ENCODE results near the gene PLOD3. TPM values are rescaled to one million over a fixed set of nuclear protein-coding genes. Genes with fewer than 3 reads are reported as not detected.
A peak's percentile ranks its signal among the peaks of the same experiment; 100 is the strongest.

Gene PLOD3
- total RNA-seq, 3 donors from 2014 or later (not counting 1 experiment from before 2014, with no cell fraction given): 41.7 to 54.5 (median 45.0) TPM

DNA sequence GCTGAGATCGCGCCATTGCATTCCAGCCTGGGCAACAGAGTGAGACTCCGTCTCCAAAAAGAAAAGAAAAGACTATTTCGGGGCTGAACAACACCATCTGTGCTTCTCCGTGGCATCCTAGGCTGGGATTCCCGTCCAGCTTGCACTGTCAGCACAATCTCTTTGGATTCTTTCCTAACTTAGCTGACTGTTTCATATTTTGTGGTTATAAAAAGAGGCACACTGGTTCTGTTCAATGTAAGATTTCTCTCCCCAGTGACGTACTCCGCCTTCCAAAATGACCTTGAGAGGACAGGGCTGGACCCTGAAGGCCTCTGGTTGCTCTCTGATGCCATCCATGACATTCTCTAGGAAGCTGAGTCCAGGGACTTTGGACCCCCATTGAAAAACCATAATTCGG lies 9.3 kb upstream of the PLOD3 start:
- no peaks in the 10 kb centered on the region for H3K36me3 Mint-ChIP-seq
- DNase-seq: no peak
- over 99% methylated on average over 9 of the region's 9 CpGs for WGBS (ENCODE audit: insufficient coverage)
- Histone ChIP-seq H3K4me1 (ENCODE audit: control insufficient read depth, insufficient read depth, low read length) (no peaks in the 10 kb centered on the region), H3K27ac (ENCODE audit: low read length) (no peak overlapping the region), H3K36me3 (ENCODE audit: control insufficient read depth, insufficient read depth, low read length) (peaks cover 40% of the 10 kb centered on the region), H3K9me3 (ENCODE audit: control insufficient read depth, insufficient read depth, low read length) (no peaks in the 10 kb centered on the region), H3K4me3 (ENCODE audit: low read length) (no peak overlapping the region), H3K27me3 (ENCODE audit: control insufficient read depth, insufficient read depth, low read length) (no peaks in the 10 kb centered on the region)
- ATAC-seq: no peak
- H3K4me3 Mint-ChIP-seq: no peak overlapping the region
- no peaks in the 10 kb centered on the region for H3K27me3 Mint-ChIP-seq (ENCODE audit: low read depth in 2 of 2)
- intact Hi-C loops (cut with micrococcal nuclease): no loop called here
- H3K27ac Mint-ChIP-seq: no peak overlapping the region
- TF ChIP-seq, protein P1, sequence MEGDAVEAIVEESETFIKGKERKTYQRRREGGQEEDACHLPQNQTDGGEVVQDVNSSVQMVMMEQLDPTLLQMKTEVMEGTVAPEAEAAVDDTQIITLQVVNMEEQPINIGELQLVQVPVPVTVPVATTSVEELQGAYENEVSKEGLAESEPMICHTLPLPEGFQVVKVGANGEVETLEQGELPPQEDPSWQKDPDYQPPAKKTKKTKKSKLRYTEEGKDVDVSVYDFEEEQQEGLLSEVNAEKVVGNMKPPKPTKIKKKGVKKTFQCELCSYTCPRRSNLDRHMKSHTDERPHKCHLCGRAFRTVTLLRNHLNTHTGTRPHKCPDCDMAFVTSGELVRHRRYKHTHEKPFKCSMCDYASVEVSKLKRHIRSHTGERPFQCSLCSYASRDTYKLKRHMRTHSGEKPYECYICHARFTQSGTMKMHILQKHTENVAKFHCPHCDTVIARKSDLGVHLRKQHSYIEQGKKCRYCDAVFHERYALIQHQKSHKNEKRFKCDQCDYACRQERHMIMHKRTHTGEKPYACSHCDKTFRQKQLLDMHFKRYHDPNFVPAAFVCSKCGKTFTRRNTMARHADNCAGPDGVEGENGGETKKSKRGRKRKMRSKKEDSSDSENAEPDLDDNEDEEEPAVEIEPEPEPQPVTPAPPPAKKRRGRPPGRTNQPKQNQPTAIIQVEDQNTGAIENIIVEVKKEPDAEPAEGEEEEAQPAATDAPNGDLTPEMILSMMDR (IDR thresholded peaks at IDR 0.05): no peak
- H3K9me3 Mint-ChIP-seq: no peaks in the 10 kb centered on the region
- H3K4me1 Mint-ChIP-seq: peaks cover under 1 to 13% of the 10 kb centered on the region in 2 donors

DNA sequence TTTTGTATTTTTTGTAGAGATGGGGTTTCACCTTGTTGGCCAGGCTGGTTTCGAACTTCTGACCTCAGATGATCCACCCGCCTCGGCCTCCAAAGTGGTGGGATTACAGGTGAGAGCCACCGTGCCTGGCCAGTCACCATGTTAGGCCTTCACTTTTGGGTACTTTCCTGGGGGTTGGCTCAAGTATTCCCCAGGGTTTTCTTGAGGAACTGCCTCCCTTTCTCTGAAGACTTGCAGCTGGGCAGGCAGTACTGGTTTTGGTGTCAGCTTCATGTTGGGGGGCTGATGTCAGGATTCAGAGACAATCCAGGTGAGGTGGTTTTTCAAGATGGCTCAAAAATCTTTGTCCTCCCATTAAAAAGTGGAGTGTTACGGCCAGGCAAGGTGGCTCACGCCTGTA lies 8.3 kb upstream of the PLOD3 start:
- no peaks in the 10 kb centered on the region for H3K27me3 ChIP-seq (ENCODE audit: control insufficient read depth, insufficient read depth, low read length)
- H3K4me3 ChIP-seq (ENCODE audit: low read length): no peak overlapping the region
- DNase-seq: no peak
- no peaks in the 10 kb centered on the region for H3K9me3 ChIP-seq (ENCODE audit: control insufficient read depth, insufficient read depth, low read length)
- peaks cover 38% of the 10 kb centered on the region for H3K36me3 ChIP-seq (ENCODE audit: control insufficient read depth, insufficient read depth, low read length)
- no peak overlapping the region for H3K27ac ChIP-seq (ENCODE audit: low read length)
- no peak for ATAC-seq
- H3K27me3 Mint-ChIP-seq (ENCODE audit: low read depth in 2 of 2): no peaks in the 10 kb centered on the region
- peaks cover 10 to 16% of the 10 kb centered on the region in 2 donors for H3K4me1 Mint-ChIP-seq
- H3K27ac Mint-ChIP-seq: no peak overlapping the region
- H3K4me3 Mint-ChIP-seq: no peak overlapping the region
- TF ChIP-seq, protein P1 (IDR thresholded peaks at IDR 0.05): no peak
- H3K9me3 Mint-ChIP-seq: no peaks in the 10 kb centered on the region
- H3K36me3 Mint-ChIP-seq: no peaks in the 10 kb centered on the region
- WGBS (ENCODE audit: insufficient coverage): 98% methylated on average over 6 of the region's 6 CpGs
- intact Hi-C loops (cut with micrococcal nuclease): no loop called here
- H3K4me1 ChIP-seq (ENCODE audit: control insufficient read depth, insufficient read depth, low read length): no peaks in the 10 kb centered on the region

DNA sequence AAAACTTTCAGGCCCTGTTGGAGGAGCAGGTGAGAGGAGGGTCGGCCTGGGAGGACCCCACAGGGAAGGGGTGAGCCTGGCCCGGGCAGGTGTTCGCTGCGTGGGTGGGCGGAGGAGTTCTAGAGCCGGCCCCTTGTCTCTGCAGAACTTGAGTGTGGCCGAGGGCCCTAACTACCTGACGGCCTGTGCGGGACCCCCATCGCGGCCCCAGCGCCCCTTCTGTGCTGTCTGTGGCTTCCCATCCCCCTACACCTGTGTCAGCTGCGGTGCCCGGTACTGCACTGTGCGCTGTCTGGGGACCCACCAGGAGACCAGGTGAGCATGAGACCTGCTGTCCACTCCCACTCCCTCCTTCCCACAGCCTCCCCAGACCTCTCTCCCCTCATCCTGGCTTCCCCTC lies 6.1 kb upstream of the PLOD3 start:
- H3K27ac ChIP-seq (ENCODE audit: low read length): no peak overlapping the region
- no peak overlapping the region for H3K4me3 ChIP-seq (ENCODE audit: low read length)
- no peak for DNase-seq
- H3K9me3 Mint-ChIP-seq: no peaks in the 10 kb centered on the region
- H3K9me3 ChIP-seq (ENCODE audit: control insufficient read depth, insufficient read depth, low read length): no peaks in the 10 kb centered on the region
- no peak for ATAC-seq
- no peaks in the 10 kb centered on the region for H3K27me3 Mint-ChIP-seq (ENCODE audit: low read depth in 2 of 2)
- H3K36me3 ChIP-seq (ENCODE audit: control insufficient read depth, insufficient read depth, low read length): peaks cover 35% of the 10 kb centered on the region
- no peak overlapping the region for H3K27ac Mint-ChIP-seq
- H3K36me3 Mint-ChIP-seq: no peaks in the 10 kb centered on the region
- H3K4me1 Mint-ChIP-seq: peaks cover 18 to 32% of the 10 kb centered on the region in 2 donors
- H3K4me3 Mint-ChIP-seq: no peak overlapping the region
- no peaks in the 10 kb centered on the region for H3K27me3 ChIP-seq (ENCODE audit: control insufficient read depth, insufficient read depth, low read length)
- 96% methylated on average over 15 of the region's 15 CpGs for WGBS (ENCODE audit: insufficient coverage)
- TF ChIP-seq, protein P1 (IDR thresholded peaks at IDR 0.05): no peak
- intact Hi-C loops (cut with micrococcal nuclease): no loop called here
- H3K4me1 ChIP-seq (ENCODE audit: control insufficient read depth, insufficient read depth, low read length): peaks cover 7% of the 10 kb centered on the region

DNA sequence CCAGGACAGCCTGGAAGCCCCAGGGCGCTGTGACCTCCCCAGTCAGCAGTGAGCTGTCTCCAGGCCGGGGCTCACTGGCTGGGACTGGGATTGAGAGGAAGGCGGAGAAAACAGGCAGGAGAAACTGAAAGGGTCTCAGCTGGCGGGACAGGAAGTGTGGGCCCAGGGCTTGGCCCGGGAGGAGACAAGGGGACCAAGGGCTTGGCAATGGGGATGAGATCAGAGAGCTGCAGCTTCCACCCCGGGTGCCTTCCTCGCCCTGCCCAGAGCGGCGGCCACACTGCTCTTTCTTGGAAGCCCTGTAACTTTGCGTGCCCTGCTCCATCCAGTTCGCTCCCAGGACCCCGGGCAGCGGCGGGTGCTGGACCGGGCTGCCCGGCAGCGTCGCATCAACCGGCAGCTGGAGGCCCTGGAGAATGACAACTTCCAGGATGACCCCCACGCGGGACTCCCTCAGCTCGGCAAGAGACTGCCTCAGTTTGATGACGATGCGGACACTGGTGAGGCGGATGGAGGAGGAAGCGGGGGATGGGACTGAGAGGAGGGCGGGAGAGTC lies 5.0 kb upstream of the PLOD3 start:
- no peaks in the 10 kb centered on the region for H3K27me3 ChIP-seq (ENCODE audit: control insufficient read depth, insufficient read depth, low read length)
- peaks cover 29% of the 10 kb centered on the region for H3K36me3 ChIP-seq (ENCODE audit: control insufficient read depth, insufficient read depth, low read length)
- 97% methylated on average over 27 of the region's 27 CpGs for WGBS (ENCODE audit: insufficient coverage)
- no peak overlapping the region for H3K4me3 Mint-ChIP-seq
- H3K4me1 Mint-ChIP-seq: peaks cover 26 to 43% of the 10 kb centered on the region in 2 donors
- ATAC-seq (no peak), DNase-seq (no peak)
- H3K4me1 ChIP-seq (ENCODE audit: control insufficient read depth, insufficient read depth, low read length): peaks cover 11% of the 10 kb centered on the region
- intact Hi-C loops (cut with micrococcal nuclease): no loop called here
- TF ChIP-seq, protein P1 (IDR thresholded peaks at IDR 0.05): no peak
- H3K27ac ChIP-seq (ENCODE audit: low read length): no peak overlapping the region
- peak overlapping the region in 1 of 2 donors; percentile 47 for H3K27ac Mint-ChIP-seq
- H3K9me3 ChIP-seq (ENCODE audit: control insufficient read depth, insufficient read depth, low read length): no peaks in the 10 kb centered on the region
- H3K9me3 Mint-ChIP-seq: no peaks in the 10 kb centered on the region
- no peaks in the 10 kb centered on the region for H3K36me3 Mint-ChIP-seq
- H3K4me3 ChIP-seq (ENCODE audit: low read length): no peak overlapping the region
- no peaks in the 10 kb centered on the region for H3K27me3 Mint-ChIP-seq (ENCODE audit: low read depth in 2 of 2)
